GM12872 (cell line): Measurements from ENCODE around the gene LEMD2.

Experiments used
- CTCF ChIP-seq: IDR thresholded peaks from 3 replicates; pipeline ENCODE4 v1.5.1; 2011; ENCODE audit warnings: low read depth, mild to moderate bottlenecking, low read length, moderate library complexity; ENCODE audit not compliant: insufficient read depth

LEMD2 gene

GRCh38 chr6:33774774-33775173 lies 14.2 kb downstream of the LEMD2 start:
- no peak for TF ChIP-seq CTCF

- TF ChIP-seq CTCF, result no peak
Observed at GRCh38 chr6:33772902-33773472, 15.9 kb downstream of the LEMD2 start.

DNA sequence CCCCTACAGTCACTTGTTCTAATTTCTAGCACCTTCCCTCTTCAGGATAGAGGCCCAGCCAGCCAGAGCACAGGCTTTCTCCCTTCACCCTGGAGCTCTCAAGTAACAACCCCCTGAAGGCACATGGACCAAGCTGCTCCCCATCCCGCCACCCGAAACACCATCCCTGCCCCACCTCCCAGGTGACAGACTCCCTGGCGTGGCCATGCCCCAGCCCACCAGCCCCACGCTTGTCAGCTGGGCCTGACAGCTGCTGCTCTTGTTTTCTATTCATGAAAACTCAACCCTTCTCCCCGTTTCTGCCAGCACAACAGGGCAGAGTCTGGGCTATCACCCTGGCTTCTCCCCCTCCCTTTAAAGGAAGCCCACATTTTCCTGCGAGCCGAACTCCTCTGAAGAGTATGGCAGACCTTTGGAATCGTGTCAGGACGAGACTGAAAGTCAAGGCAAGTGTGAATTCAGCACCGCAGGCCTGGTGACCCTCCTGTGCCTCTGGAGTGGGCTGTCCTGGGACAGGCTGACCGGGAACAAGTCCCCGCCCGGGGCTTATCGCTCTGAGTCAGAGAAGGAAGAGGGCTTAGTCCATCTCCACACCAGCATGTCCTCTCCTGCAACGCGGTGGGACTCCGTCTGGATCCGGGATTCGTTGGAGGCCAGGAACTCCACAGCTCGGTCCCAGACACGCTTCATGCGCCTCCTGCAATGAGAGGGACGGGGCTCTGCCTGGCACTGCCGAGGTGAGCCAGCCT lies 16.7 kb downstream of the LEMD2 start:
- TF ChIP-seq CTCF, result no peak

DNA sequence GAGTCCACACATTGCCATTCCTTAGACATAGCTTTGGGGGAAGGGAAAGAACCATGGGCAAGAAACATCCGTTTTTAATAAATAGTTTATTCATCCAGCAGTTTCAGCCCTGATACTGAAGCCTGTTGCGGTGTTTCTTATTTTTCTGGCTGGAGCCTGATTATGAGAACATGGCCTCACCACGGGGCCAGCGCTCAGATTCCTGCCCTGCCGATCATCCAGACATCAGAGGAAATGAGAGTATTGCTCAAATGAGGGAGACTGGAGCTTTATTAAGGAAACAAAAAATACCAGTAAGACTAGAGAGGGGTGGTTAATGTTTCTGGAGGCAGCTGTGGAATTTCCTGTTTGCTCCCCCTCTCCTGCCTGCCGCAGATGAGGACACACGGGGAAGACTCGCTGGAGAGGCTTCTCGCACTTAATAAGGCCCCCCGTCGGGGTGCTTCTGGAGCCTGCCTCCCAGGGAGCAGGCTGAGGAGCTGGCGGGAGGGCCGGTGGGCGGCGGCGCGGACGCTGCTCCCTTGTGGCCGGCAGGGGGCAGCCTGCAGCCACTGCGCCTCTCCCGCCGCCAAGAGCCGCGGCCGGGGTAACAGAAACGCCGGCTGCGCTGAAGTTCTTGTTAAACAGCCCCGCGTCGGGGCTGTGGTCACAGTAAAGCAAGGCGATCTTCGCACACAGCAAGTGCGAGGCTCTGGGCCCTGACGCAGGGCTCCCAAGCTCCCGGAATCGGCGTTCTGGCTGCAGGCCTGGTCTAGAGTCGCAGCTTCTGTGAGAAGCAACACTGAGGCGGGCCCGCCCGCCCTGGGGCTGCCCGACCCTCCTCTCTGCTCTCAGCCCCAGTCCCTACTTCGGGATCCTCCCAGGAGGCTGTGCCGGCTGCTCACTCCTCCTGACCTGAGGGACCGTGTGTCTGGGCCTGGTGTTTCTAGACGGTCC lies 17.5 kb downstream of the LEMD2 start:
- TF ChIP-seq CTCF, result peak; percentile 82

DNA sequence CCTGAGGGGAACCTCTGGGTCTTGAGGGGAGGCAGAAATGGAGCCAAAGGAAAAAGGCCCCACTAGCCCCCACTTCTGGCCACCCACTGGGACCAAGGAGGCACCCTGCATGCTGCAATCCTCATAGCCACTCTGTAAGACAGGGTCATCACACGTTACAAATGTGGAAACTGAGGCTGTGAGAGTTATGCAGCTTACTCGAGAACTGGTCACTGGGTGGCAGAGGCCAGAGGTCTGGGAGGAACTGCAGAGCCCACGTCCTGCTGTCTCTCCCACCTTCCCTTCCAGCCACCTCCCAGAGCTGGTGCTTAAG lies 18.1 kb downstream of the LEMD2 start:
- no peak for TF ChIP-seq CTCF

- no peak for TF ChIP-seq CTCF
Observed at GRCh38 chr6:33770124-33770832, 18.7 kb downstream of the LEMD2 start.
